ENCODE data around the gene CDC6.

Gene CDC6

DNA sequence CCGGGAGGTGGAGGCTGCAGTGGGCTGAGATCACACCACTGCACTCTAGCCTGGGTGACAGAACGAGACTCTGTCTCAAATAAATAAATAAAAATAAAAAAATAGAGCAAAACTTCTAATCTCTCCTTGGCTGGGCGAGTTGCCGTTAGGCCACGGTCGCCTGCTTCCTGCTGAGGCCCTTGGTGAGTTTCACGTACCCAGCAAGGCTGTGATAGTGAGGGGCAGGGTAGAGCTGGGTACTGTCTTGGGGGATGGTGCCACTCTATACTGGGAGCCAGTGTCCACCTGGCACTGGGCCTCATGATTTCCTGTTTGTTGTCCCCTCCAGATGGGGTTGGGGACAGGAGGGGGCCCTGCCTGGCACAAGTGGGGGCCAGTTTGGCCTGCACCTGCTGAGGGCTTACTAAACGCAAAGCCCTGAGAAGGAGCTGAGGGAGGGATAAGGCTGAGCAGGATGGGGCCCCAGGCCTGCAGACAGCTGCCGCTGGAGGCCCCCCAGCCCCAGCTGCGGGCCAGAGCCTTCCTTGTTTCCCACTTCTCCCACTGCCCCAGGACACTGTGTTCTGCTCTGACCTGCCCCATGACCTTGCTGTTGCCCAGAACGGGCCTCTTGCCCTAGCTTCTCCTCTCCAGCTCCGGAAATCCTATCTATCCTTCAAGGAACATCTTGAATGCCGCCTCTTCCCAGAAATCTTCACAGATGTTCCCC lies 51.4 kb downstream of the CDC6 start:
- in situ Hi-C loops (cut with MboI; ENCODE audit: low sequenced_read_pairs): no loop called here

DNA sequence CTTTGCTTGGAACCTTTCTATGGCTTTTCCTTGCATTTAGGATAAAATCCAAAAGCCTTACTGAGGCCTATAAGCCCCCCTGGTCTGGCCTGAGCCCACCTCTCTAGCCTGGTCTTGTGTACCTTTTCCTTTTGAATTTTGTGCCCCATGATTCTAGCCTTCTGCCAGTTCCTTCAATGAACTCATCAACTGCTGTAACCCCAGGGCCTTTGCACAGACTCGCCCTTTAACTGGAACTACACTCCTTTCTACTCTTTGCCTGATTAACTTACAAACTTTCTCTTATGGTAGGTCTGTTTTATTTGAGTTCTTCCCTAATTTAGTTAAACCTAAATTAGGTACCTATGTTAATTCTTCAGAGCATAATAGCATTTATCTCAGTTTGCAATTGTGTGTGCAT lies 52.6 kb downstream of the CDC6 start:
- in situ Hi-C loops (cut with MboI; ENCODE audit: low sequenced_read_pairs): no loop called here

DNA sequence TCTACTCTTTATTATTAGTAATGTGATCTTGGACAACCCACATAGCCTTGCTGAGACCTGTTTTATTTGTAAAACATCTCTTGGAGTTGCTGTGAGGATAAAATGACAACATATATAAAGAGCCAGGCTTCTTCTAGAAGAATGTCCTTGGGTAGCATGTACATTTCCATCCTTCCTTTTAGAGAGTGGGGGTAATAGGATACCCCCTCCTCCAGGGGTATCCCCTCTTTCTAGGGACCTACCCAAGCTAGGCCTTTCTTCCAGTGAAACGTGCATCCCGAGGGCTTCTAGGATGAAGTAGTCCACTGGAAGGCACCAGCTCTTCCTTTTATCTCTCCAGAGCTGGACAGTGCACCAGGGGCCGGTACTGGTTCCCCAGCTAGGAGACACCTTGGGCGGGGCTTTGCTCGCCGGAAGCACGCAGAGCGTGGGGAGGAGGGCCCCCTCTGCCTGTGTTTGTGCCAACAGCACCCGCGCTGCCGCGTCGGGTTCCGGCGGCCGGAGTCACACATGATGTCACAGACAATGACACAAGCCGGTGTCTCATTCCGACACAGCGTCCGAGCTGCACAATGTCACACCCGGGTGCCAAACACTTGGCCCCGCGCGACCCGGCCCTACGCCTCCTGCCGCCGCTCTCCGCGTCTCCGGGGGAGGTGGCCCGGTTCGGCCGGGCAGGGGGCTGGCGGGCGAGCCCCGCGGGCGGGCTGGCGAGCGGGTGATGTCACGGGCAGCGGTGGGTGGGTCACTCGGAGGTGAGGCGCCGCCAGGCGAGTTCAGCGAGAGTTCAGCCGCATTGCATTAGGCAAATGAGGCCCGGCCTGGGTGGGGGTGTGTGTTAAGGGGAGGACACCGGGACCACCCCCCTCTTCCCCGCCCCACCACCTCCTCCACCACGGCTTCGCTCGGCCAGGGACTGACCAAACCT lies 53.5 kb downstream of the CDC6 start:
- in situ Hi-C loops (cut with MboI; ENCODE audit: low sequenced_read_pairs): no loop called here

DNA sequence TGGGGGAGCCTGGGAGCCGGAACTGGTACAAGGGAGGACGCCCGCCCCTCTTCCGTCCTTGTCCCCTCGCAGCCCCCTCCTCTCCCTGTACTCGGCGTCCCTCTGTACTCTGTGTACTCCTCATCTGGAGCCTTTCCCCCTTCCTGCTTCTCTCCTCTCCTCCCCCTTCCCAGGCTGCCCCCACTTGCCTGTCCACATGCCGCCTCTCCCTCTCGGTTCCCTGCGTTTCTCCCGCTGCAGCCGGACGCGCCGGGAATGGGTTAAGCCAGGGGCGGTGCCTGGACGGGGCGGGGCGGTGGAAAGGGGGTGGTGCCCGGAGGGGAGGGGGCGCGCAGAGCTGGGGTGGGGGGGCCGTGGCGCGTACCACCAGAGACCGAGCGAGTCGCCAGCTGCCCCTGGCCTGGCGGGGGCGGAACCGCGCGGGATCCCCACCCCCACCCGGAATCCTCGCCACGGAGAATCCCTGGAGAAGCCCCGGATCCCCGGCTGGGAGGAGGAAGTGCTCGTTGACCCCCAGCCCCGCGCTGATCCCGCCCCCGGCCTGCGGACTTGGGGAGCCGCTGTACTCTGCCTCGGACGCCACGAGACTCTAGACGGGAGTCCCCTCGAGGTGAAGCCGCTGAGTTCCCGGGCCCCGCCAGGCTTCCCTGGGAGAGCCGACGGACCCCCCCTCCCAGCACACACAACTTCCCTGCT lies 54.3 kb downstream of the CDC6 start:
- in situ Hi-C loops (cut with MboI; ENCODE audit: low sequenced_read_pairs): no loop called here

- in situ Hi-C loops (cut with MboI; ENCODE audit: low sequenced_read_pairs): no loop called here
These were observed 55.0 kb downstream of the CDC6 start for GRCh38 chr17:40342504-40343218.

DNA sequence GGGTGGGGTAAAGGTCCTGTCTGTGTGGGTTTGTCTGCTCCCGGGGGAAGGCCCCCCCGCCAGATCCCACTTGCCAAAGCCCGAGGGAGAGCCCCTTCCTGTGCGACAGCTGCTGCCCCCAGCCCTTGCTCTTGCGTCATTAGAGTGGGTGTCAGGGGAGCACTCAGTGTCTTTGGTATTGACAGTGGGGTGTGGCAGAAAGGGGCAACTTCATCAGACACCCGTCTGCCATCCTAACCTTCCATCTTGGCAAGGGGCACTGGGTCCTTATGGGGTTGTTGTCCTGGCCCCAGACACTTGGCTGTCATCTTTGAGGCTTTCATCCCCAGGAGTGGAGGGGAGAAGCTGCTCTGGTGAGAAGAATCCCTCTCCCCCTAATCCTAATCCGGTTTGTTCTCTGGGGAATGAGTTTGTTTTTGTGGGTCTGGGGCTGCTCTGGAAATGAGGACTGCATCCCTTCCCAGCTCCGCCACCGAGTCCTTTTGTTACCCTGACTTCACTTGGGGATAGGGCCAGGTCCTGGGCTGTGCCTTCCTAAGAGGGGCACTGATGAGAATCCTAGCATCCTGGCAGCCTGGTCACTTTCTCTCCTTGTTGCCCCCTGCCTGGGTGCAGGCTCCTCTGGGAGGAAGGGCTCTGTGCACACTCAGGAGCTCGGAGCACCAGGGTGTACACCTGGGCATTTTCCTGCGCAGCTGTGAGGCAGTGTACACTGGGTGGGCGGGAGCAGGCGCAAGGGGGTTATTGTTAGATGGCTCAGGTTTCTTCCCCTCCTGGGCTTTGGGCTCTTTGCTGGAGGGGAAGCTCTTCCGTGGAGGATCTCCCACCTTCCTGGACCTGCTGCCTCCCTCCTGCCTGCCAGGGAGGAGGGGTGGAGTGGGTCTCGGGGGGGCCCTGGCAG lies 55.8 kb downstream of the CDC6 start:
- in situ Hi-C loops (cut with MboI; ENCODE audit: low sequenced_read_pairs): no loop called here

GRCh38 chr17:40344421-40345160 lies 56.9 kb downstream of the CDC6 start:
- in situ Hi-C loops (cut with MboI; ENCODE audit: low sequenced_read_pairs): no loop called here

GRCh38 chr17:40345161-40345993 lies 57.7 kb downstream of the CDC6 start:
- in situ Hi-C loops (cut with MboI; ENCODE audit: low sequenced_read_pairs): no loop called here

- in situ Hi-C loops (cut with MboI; ENCODE audit: low sequenced_read_pairs): no loop called here
These were observed 58.5 kb downstream of the CDC6 start for GRCh38 chr17:40345994-40346764.

DNA sequence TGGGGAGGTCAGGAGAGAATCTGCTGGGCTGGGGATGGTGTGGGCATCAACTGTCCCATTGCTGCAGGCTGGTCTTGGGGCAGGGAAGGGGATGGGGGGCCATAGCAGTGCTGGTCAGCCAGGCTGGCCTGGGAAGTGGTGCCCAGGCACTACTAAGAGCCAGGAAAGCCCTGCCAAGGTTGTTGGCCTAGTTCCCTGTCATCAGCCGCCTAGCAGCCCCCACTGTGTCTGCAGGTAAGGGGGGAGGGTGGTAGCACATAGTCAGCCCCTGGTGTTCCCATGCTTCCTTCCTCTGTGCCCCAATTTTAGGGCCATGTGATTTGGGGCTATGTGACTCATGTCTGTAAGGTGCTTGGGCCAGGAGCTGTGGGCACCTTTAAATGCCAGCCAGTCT lies 59.1 kb downstream of the CDC6 start:
- in situ Hi-C loops (cut with MboI; ENCODE audit: low sequenced_read_pairs): no loop called here

- in situ Hi-C loops (cut with MboI; ENCODE audit: low sequenced_read_pairs): no loop called here
These were observed 59.8 kb downstream of the CDC6 start for GRCh38 chr17:40347319-40348135.

DNA sequence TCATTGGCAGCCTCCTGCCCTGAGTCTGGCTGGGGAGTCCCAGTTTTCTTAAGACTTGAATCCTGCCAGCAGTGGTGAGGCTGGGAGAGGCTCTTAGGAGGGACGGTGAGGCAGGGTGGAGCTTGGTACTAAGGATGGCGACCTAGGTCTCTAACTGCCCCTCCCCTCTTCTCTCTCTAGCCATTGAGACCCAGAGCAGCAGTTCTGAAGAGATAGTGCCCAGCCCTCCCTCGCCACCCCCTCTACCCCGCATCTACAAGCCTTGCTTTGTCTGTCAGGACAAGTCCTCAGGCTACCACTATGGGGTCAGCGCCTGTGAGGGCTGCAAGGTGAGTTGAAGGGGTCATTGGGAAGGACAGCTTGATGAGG lies 60.4 kb downstream of the CDC6 start:
- in situ Hi-C loops (cut with MboI; ENCODE audit: low sequenced_read_pairs): no loop called here

GRCh38 chr17:40348562-40349476 lies 61.1 kb downstream of the CDC6 start:
- in situ Hi-C loops (cut with MboI; ENCODE audit: low sequenced_read_pairs): no loop called here

DNA sequence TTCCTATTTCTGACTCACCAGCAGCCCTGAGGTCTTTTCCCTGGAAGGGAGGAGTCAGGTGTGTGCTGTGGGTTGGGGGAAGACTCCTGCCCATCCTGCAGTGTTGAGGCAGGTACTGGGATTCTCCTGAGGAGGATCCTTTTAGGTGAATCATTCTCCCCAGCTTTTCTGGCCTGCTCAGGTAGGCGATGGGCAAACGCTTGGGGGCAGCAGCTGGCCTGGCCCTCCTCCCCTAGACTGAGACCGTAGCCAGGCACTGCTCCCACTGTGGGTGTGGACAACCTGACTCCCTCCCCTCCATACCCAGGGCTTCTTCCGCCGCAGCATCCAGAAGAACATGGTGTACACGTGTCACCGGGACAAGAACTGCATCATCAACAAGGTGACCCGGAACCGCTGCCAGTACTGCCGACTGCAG lies 61.8 kb downstream of the CDC6 start:
- in situ Hi-C loops (cut with MboI; ENCODE audit: low sequenced_read_pairs): no loop called here

GRCh38 chr17:40349895-40350688 lies 62.4 kb downstream of the CDC6 start:
- in situ Hi-C loops (cut with MboI; ENCODE audit: low sequenced_read_pairs): loop anchor here (5.0 kb wide), 1 partner anchor 48 kb away; no protein-coding TSS in a partner anchor

Data from HL-60/S4 treated with retinoic acid at 250 ng/mL for 4 days and 3 days (cell line).